Endothelial cell of hepatic sinusoid (primary cell): Measurements from ENCODE around the gene SKA3.
"Not testable (repeated sequence)": the region's sequence is repeated elsewhere in the genome, so short reads cannot be mapped to it uniquely, and the experiment has no call there.

Experiments
- in situ Hi-C: cut with HindIII; loops from 2 replicates; pipeline ENCODE4 v1.10.0; 2017; ENCODE audit warnings: low sequenced_read_pairs

The SKA3 gene

GRCh38 chr13:21176215-21176981, at the start of gene SKA3, which contains the start of gene MRPL57:
TSS of gene SKA3 (minus strand) at chr13:21176552. CDS start at chr13:21176477, 75 bp downstream.
TSS of gene MRPL57 (plus strand) at chr13:21176658. CDS start at chr13:21176917, 259 bp downstream.
- in situ Hi-C loops = no loop called here

GRCh38 chr13:21225082-21225481, 48.7 kb upstream of the SKA3 start:
- in situ Hi-C loops = no loop called here

GRCh38 chr13:21221268-21221667, 44.9 kb upstream of the SKA3 start:
- in situ Hi-C loops = no loop called here

GRCh38 chr13:21219716-21220115, 43.4 kb upstream of the SKA3 start:
- in situ Hi-C loops = not testable (repeated sequence)

- in situ Hi-C loops = no loop called here
These were observed 42.7 kb upstream of the SKA3 start for GRCh38 chr13:21219036-21219381.

- in situ Hi-C loops = no loop called here
These were observed 42.1 kb upstream of the SKA3 start for GRCh38 chr13:21218351-21219035.

- in situ Hi-C loops = no loop called here
These were observed 40.0 kb upstream of the SKA3 start for GRCh38 chr13:21216332-21216731.

GRCh38 chr13:21215419-21215818, 39.1 kb upstream of the SKA3 start:
- in situ Hi-C loops = not testable (repeated sequence)

- in situ Hi-C loops = no loop called here
These were observed 35.9 kb upstream of the SKA3 start for GRCh38 chr13:21212138-21212775.

- in situ Hi-C loops = no loop called here
These were observed 32.4 kb upstream of the SKA3 start for GRCh38 chr13:21208652-21209154.

GRCh38 chr13:21202767-21203531, 26.6 kb upstream of the SKA3 start:
- in situ Hi-C loops = no loop called here

GRCh38 chr13:21201456-21202190, 25.3 kb upstream of the SKA3 start:
- in situ Hi-C loops = not testable (repeated sequence)

GRCh38 chr13:21198391-21198790, 22.0 kb upstream of the SKA3 start:
- in situ Hi-C loops = not testable (repeated sequence)

- in situ Hi-C loops = not testable (repeated sequence)
These were observed 21.4 kb upstream of the SKA3 start for GRCh38 chr13:21197606-21198225.

GRCh38 chr13:21194756-21195155, 18.4 kb upstream of the SKA3 start:
- in situ Hi-C loops = not testable (repeated sequence)

GRCh38 chr13:21186410-21186809, 10.1 kb upstream of the SKA3 start:
- in situ Hi-C loops = not testable (repeated sequence)

- in situ Hi-C loops = no loop called here
These were observed 5.3 kb upstream of the SKA3 start for GRCh38 chr13:21181671-21182070.

GRCh38 chr13:21176982-21177284, 581 bp upstream of the SKA3 start:
- in situ Hi-C loops = no loop called here

GRCh38 chr13:21175656-21176214, 617 bp downstream of the SKA3 start:
- in situ Hi-C loops = no loop called here

- in situ Hi-C loops = not testable (repeated sequence)
These were observed 2.6 kb downstream of the SKA3 start for GRCh38 chr13:21173767-21174166.
